GM12892 (cell line): ENCODE data around the gene SOS2.

ENCODE experiments used
- POLR2A ChIP-seq: IDR thresholded peaks from 2 replicates; pipeline ENCODE4 v1.6.1; 2011; ENCODE audit warnings: low read depth, low read length, control low read depth
- POLR2AphosphoS5 ChIP-seq: IDR thresholded peaks from 2 replicates; pipeline ENCODE4 v1.6.1; 2011; ENCODE audit warnings: low read depth, low read length, control low read depth
- TAF1 ChIP-seq: IDR thresholded peaks from 2 replicates; pipeline ENCODE4 v1.6.1; 2011; ENCODE audit warnings: low read depth, mild to moderate bottlenecking, control low read depth, low read length, borderline replicate concordance

GRCh38 chr14:50247245-50247644, 15.9 kb upstream of the SOS2 start:
- TF ChIP-seq POLR2A (no peak), POLR2AphosphoS5 (no peak), TAF1 (no peak)
